K562 (cell line): Measurements from ENCODE around the gene CEMIP. TPM values are rescaled to one million over a fixed set of nuclear protein-coding genes. Genes with fewer than 3 reads are reported as not detected.
A peak's percentile ranks its signal among the peaks of the same experiment; 100 is the strongest.

Experiments
- ATAC-seq: fragments of 200-7000 bp; cut with Tn5 transposase; 3 replicates; pipeline ENCODE4 v1.9.1; 2020; ENCODE audit warnings: moderate library complexity
- BruUV-seq: library from RNA; stranded (reverse); fragments of 400-500 nt; replicated peaks from 2 replicates; lab custom pipeline; 2021; lab: Mats Ljungman, UMichigan
- CTCF ChIA-PET: fragments of 300-600 bp; formaldehyde crosslinking; extraction: SDS; loops from one replicate; lab custom pipeline; 2021; ENCODE audit warnings: low intra/inter-chr PET ratio; lab: Yijun Ruan, JAX
- POLR2A ChIA-PET: fragments of 300-600, 350-650 bp; sonication (Branson Sonifier 250); formaldehyde crosslinking; extraction: SDS; loops from one replicate; lab custom pipeline; 2021; ENCODE audit warnings: antibody characterized with exemption, inconsistent platforms; lab: Yijun Ruan, JAX
- DNase-seq, 4 experiments: peaks; one replicate each; pipeline versions ENCODE4 v3.0.0 to v3.0.0-alpha.2; 2011 to 2018; ENCODE audit warnings: low spot score in 3 of 4, mixed read lengths in 3 of 4; ENCODE audit errors: extremely low read depth in 1 of 4
- FAIRE-seq: peaks from 2 replicates; lab custom pipeline; 2011; peaks lifted over from hg19 to GRCh38; lab: Jason Lieb, UNC
- H2AFZ ChIP-seq: 2 replicates; pipeline ENCODE4 v1.6.0; 2011; ENCODE audit warnings: low read depth, low read length, control low read depth, inconsistent platforms
- H3K27ac ChIP-seq: fragments of 200-600 bp; 3 replicates; pipeline ENCODE4 v1.8.0; 2011; ENCODE audit warnings: low read depth, mild to moderate bottlenecking, control low read depth, inconsistent platforms, low read length, moderate library complexity, mixed read lengths; ENCODE audit errors: extremely low read depth
- H3K27me3 ChIP-seq, 2 experiments: fragments of 300-600 bp in 1 of 2; 2 replicates in 1 of 2; 3 replicates in 1 of 2; pipeline versions ENCODE4 v1.6.0 to v1.8.0; 2011; ENCODE audit warnings: inconsistent platforms in 2 of 2, low read length in 2 of 2, mild to moderate bottlenecking in 1 of 2, mixed read lengths in 1 of 2, moderate library complexity in 1 of 2; ENCODE audit not compliant: control insufficient read depth in 2 of 2, insufficient read depth in 2 of 2
- H3K36me3 ChIP-seq: fragments of 300-600 bp; 3 replicates; pipeline ENCODE4 v1.8.0; 2011; ENCODE audit warnings: mild to moderate bottlenecking, low read length, inconsistent platforms; ENCODE audit not compliant: control insufficient read depth, insufficient read depth
- H3K4me1 ChIP-seq, 2 experiments: fragments of 200-600 bp in 1 of 2; replicated peaks in 1 of 2; 2 replicates in 1 of 2; 3 replicates in 1 of 2; pipeline versions ENCODE4 v1.5.1 to v1.8.0; 2011; ENCODE audit warnings: inconsistent platforms in 2 of 2, low read length in 2 of 2, mild to moderate bottlenecking in 1 of 2, mixed read lengths in 1 of 2, moderate library complexity in 1 of 2; ENCODE audit not compliant: control insufficient read depth in 2 of 2, insufficient read depth in 2 of 2
- H3K4me2 ChIP-seq: 2 replicates; pipeline ENCODE4 v1.6.1; 2011; ENCODE audit warnings: low read length, control low read depth, inconsistent platforms, mixed read lengths; ENCODE audit not compliant: insufficient read depth
- H3K4me3 ChIP-seq: fragments of 200-600 bp; sonication (generic), shearing (Covaris generic); 2 replicates; pipeline ENCODE4 v1.5.1; 2016; ENCODE audit warnings: control low read depth, inconsistent platforms
- H3K79me2 ChIP-seq: fragments of 200-600 bp; 3 replicates; pipeline ENCODE4 v1.8.0; 2011; ENCODE audit warnings: low read length, inconsistent platforms; ENCODE audit not compliant: control insufficient read depth, insufficient read depth
- H3K9ac ChIP-seq, 2 experiments: 2 replicates each; pipeline versions ENCODE4 v1.6.0 to v1.6.1; 2011; ENCODE audit warnings: low read depth in 2 of 2, low read length in 2 of 2, control low read depth in 1 of 2, inconsistent platforms in 1 of 2, mild to moderate bottlenecking in 1 of 2, mixed read lengths in 1 of 2; ENCODE audit not compliant: insufficient read depth in 1 of 2
- H3K9me1 ChIP-seq: one replicate; pipeline ENCODE4 v1.6.0; 2011; ENCODE audit warnings: inconsistent platforms, mild to moderate bottlenecking, low read length, moderate library complexity; ENCODE audit not compliant: control insufficient read depth, insufficient read depth
- H3K9me3 ChIP-seq: replicated peaks from 2 replicates; pipeline ENCODE4 v1.5.1; 2011; ENCODE audit warnings: low read depth, low read length, inconsistent platforms; ENCODE audit not compliant: control insufficient read depth, insufficient read depth
- H4K20me1 ChIP-seq: replicated peaks from 2 replicates; pipeline ENCODE4 v1.6.1; 2011; ENCODE audit warnings: low read length, inconsistent platforms, mixed read lengths; ENCODE audit not compliant: control insufficient read depth, insufficient read depth
- C11orf30 ChIP-seq: fragments of 450-650 bp; IDR thresholded peaks from 2 replicates; pipeline ENCODE4 v1.6.1; 2016; ENCODE audit warnings: low read depth, mild to moderate bottlenecking
- ESRRA ChIP-seq: fragments of 450-650 bp; IDR thresholded peaks from 2 replicates; pipeline ENCODE4 v1.6.1; 2014; ENCODE audit warnings: low read depth, mild to moderate bottlenecking, moderate library complexity, borderline replicate concordance
- GTF2F1 ChIP-seq: IDR thresholded peaks from 2 replicates; pipeline ENCODE4 v1.6.1; 2011; ENCODE audit warnings: low read depth, low read length, improper control_type of control experiment
- HDAC1 ChIP-seq, 2 experiments: fragments of 450-650 bp; IDR thresholded peaks; 2 replicates each; pipeline ENCODE4 v1.6.1; 2016 to 2017; ENCODE audit warnings: inconsistent platforms in 1 of 2, mild to moderate bottlenecking in 1 of 2, moderate library complexity in 1 of 2
- MAFF ChIP-seq: IDR thresholded peaks from 2 replicates; pipeline ENCODE4 v1.6.1; 2012; ENCODE audit warnings: low read length, improper control_type of control experiment
- MAFG ChIP-seq: fragments of 450-650 bp; conservative IDR thresholded peaks from 2 replicates; pipeline ENCODE4 v1.6.1; 2016; ENCODE audit warnings: missing genetic modification characterization, missing compliant biosample characterization
- MAFK ChIP-seq: IDR thresholded peaks from 2 replicates; pipeline ENCODE4 v1.6.1; 2011; ENCODE audit warnings: low read length, improper control_type of control experiment
- MCM2 ChIP-seq: fragments of 450-650 bp; IDR thresholded peaks from 2 replicates; pipeline ENCODE4 v1.6.1; 2017; ENCODE audit warnings: low read depth, mild to moderate bottlenecking
- NFE2 ChIP-seq: IDR thresholded peaks from 2 replicates; pipeline ENCODE4 v1.6.1; 2014; ENCODE audit warnings: antibody characterized with exemption, low read depth
- NFE2L1 ChIP-seq: fragments of 450-650 bp; IDR thresholded peaks from 2 replicates; pipeline ENCODE4 v1.6.1; 2016; ENCODE audit warnings: missing genetic modification characterization, low read depth, mild to moderate bottlenecking, missing compliant biosample characterization, moderate library complexity, borderline replicate concordance
- PTTG1 ChIP-seq: fragments of 450-650 bp; IDR thresholded peaks from 2 replicates; pipeline ENCODE4 v1.6.1; 2016; ENCODE audit warnings: low read depth, mild to moderate bottlenecking, missing genetic modification characterization, missing compliant biosample characterization
- SMARCC2 ChIP-seq: fragments of 450-650 bp; IDR thresholded peaks from 2 replicates; pipeline ENCODE4 v1.6.1; 2017; ENCODE audit warnings: antibody characterized with exemption, moderate library complexity, mild to moderate bottlenecking, low read depth
- TCFL5 ChIP-seq: fragments of 250-450 bp; sonication (Bioruptor Pico); conservative IDR thresholded peaks from 2 replicates; pipeline ENCODE4 v1.6.1; 2021; ENCODE audit warnings: mild to moderate bottlenecking, moderate library complexity, matching md5 sums
- ZC3H8 ChIP-seq: fragments of 450-650 bp; IDR thresholded peaks from 2 replicates; pipeline ENCODE4 v1.6.1; 2017
- ZFP91 ChIP-seq: sonication (generic); formaldehyde crosslinking; IDR thresholded peaks from 2 replicates; pipeline ENCODE4 v1.8.0; 2022; ENCODE audit warnings: mild to moderate bottlenecking, missing genetic modification reagents
- ZNF316 ChIP-seq: fragments of 450-650 bp; IDR thresholded peaks from 2 replicates; pipeline ENCODE4 v1.6.1; 2016
- whole genome bisulfite sequencing: fragments of 100-300 bp; shearing (Covaris generic); methylation state at CpG from one replicate; pipeline ENCODE4 v1.1.6; 2016; ENCODE audit warnings: low coverage, mixed read lengths; ENCODE audit not compliant: insufficient coverage; ENCODE audit errors: missing lambda C conversion rate; 5-methylcytosine and 5-hydroxymethylcytosine counted together
- in situ Hi-C: fragments of 300-500 bp; cut with MboI; formaldehyde crosslinking; loops from 4 replicates; pipeline ENCODE4 v1.15.0; 2018; ENCODE audit warnings: inconsistent platforms, mixed read lengths
- intact Hi-C: fragments of 100-400 bp; cut with micrococcal nuclease; formaldehyde crosslinking; loops from 2 replicates; pipeline ENCODE4 v1.14.2; 2022
- polyA plus RNA-seq, 8 experiments: library from polyadenylated mRNA; depleted of rRNA in 4 of 8; stranded (reverse) in 5 of 8; unstranded in 3 of 8; fragments of >200 nt; fragmentation: Nextera tagmentation in 2 of 8; fragmentation: Illumina TruSeq in 1 of 8; extraction: Ambion mirVana in 2 of 8; extraction: Trizol in 1 of 8; gene quantifications; 2 replicates each; pipeline versions ENCODE4 v1.2.1 to v1.2.3, GENCODE V29; 2011 to 2014; ENCODE audit warnings: inconsistent platforms in 1 of 8, missing spikeins in 1 of 8
- total RNA-seq, 7 experiments: library from RNA; depleted of rRNA in 6 of 7; stranded (reverse); fragments of >200 nt in 6 of 7; fragmentation: Illumina TruSeq in 2 of 7; extraction: Trizol in 2 of 7; gene quantifications; 2 replicates each; pipeline versions ENCODE4 v1.2.1 to v1.2.3, GENCODE V29; 2011 to 2021; ENCODE audit warnings: low replicate concordance in 1 of 7
- TF ChIP-seq, protein P1 (sequence below): fragments of 250-450 bp; sonication (Bioruptor Pico); IDR thresholded peaks from 2 replicates; pipeline ENCODE4 v1.4.0; 2020; ENCODE audit warnings: mild to moderate bottlenecking, moderate library complexity
- TF ChIP-seq, protein P2 (sequence below): fragments of 250-450 bp; sonication (Bioruptor Pico); IDR thresholded peaks from 2 replicates; pipeline ENCODE4 v1.4.0; 2020; ENCODE audit warnings: mild to moderate bottlenecking, moderate library complexity, borderline replicate concordance

Gene CEMIP
- total and polyA plus RNA-seq, 9 of the 15 experiments (the other 6 are each of a cell fraction or from before 2014, with no cell fraction given), result 0.33 TPM; not detected in 8

DNA sequence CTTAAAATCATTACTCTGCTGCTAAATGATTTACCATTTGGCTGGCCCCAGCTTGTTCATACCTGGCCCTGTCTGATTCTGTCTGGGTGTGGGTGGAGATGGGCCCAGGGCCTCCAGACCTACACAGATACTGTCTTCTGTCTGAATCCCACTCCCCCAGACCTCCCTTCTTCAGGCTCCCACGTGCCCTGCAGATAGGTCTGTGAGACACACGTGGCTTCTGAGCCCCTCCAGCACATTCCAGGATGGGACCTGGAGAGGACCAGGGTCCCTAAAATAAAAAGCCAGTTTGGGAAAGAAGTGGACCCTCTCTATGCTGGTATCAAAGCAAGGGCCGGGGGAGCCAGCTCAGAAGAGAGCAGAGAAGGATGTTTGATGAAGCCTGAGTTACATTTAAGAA lies 14.6 kb upstream of the CEMIP start (continued):
- TF ChIP-seq, protein P1, sequence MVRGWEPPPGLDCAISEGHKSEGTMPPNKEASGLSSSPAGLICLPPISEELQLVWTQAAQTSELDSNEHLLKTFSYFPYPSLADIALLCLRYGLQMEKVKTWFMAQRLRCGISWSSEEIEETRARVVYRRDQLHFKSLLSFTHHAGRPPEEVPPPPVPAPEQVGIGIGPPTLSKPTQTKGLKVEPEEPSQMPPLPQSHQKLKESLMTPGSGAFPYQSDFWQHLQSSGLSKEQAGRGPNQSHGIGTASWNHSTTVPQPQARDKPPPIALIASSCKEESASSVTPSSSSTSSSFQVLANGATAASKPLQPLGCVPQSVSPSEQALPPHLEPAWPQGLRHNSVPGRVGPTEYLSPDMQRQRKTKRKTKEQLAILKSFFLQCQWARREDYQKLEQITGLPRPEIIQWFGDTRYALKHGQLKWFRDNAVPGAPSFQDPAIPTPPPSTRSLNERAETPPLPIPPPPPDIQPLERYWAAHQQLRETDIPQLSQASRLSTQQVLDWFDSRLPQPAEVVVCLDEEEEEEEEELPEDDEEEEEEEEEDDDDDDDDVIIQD (CRISPR knock-in tag), result no peak
- TF ChIP-seq TCFL5 (CRISPR knock-in tag) (no peak), SMARCC2 (no peak)

DNA sequence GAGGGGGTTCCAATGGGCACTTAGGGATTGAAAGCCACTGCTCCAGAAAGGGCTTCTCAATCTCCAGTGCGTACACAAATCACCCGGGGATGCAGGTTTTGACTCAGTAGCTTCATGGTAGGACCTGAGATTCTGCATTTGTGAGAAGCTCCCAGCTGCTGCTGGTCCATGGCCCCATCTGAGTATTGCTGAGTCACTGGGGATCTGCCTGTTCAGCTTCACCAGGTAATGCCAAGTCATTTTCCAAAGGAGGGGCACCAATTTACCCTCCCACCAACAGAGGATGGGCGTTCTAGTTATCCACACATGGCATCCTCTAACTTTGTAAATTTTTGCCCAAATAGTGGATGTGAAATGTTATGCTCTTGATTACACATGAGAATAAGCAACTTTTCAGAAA lies 12.9 kb upstream of the CEMIP start:
- Histone ChIP-seq H2AFZ (no peak overlapping the region), H3K4me1 (no peaks in the 10 kb centered on the region), H3K79me2 (no peaks in the 10 kb centered on the region), H3K9me1 (no peaks in the 10 kb centered on the region), H3K27me3 (peaks cover 0 to 19% of the 10 kb centered on the region in 2 experiments; a peak in 2 of 5 replicates), H3K9me3 (no peaks in the 10 kb centered on the region; the same call in 1 of the 2 replicates), H3K4me3 (no peak overlapping the region), H3K9ac (no peak overlapping the region)
- no TSS peak for BruUV-seq
- CTCF ChIA-PET, result no interaction called here
- no peak for DNase-seq
- POLR2A ChIA-PET, result interaction anchor here (0.7 kb wide), 1 partner anchor 90 kb away, joined by 3 read pairs; no protein-coding TSS in a partner anchor
- intact Hi-C loops, result no loop called here
- FAIRE-seq, result no peak
- TF ChIP-seq MAFF, result peak; percentile 57; the same call in 1 of the 2 replicates
- TF ChIP-seq ZC3H8, result no peak
- peak; percentile 58; the same call in 1 of the 2 replicates for TF ChIP-seq MAFK
- no peak for TF ChIP-seq ZFP91
- peak; percentile 80 for TF ChIP-seq C11orf30
- no peak for TF ChIP-seq MCM2
- peak; percentile 80 for TF ChIP-seq NFE2
- TF ChIP-seq MAFG (tag), result peak; percentile 79
- TF ChIP-seq ZNF316, result peak; percentile 87
- TF ChIP-seq HDAC1 (IDR thresholded peaks at IDR 0.05), result no peak
- TF ChIP-seq ESRRA, result no peak
- TF ChIP-seq, protein P2, sequence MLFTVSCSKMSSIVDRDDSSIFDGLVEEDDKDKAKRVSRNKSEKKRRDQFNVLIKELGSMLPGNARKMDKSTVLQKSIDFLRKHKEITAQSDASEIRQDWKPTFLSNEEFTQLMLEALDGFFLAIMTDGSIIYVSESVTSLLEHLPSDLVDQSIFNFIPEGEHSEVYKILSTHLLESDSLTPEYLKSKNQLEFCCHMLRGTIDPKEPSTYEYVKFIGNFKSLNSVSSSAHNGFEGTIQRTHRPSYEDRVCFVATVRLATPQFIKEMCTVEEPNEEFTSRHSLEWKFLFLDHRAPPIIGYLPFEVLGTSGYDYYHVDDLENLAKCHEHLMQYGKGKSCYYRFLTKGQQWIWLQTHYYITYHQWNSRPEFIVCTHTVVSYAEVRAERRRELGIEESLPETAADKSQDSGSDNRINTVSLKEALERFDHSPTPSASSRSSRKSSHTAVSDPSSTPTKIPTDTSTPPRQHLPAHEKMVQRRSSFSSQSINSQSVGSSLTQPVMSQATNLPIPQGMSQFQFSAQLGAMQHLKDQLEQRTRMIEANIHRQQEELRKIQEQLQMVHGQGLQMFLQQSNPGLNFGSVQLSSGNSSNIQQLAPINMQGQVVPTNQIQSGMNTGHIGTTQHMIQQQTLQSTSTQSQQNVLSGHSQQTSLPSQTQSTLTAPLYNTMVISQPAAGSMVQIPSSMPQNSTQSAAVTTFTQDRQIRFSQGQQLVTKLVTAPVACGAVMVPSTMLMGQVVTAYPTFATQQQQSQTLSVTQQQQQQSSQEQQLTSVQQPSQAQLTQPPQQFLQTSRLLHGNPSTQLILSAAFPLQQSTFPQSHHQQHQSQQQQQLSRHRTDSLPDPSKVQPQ, result no peak
- TF ChIP-seq GTF2F1, result no peak
- TF ChIP-seq NFE2L1 (tag), result peak; percentile 50; the same call in 1 of the 2 replicates
- TF ChIP-seq PTTG1 (tag), result no peak
- TF ChIP-seq, all 486 proteins: peak for 7
- ATAC-seq, result no peak
- in situ Hi-C loops, result no loop called here
- 0% methylated on average over 3 of the region's 3 CpGs for WGBS
- H3K27ac ChIP-seq, result no peak overlapping the region
- H3K4me2 ChIP-seq, result no peak overlapping the region
- H3K36me3 ChIP-seq, result no peaks in the 10 kb centered on the region
- H4K20me1 ChIP-seq, result no peaks in the 10 kb centered on the region
